Testis (tissue), 3 donors: Measurements from ENCODE around the gene EBF4. TPM values are rescaled to one million over a fixed set of nuclear protein-coding genes. Genes with fewer than 3 reads are reported as not detected.

Experiments
- DNase-seq: peaks from one replicate; pipeline ENCODE4 v3.0.0-alpha.2; 2019
- H3K27ac ChIP-seq, 2 donors: fragments of 200-600 bp; sonication (generic); one replicate each; pipeline ENCODE4 v1.5.1; 2019
- H3K27me3 ChIP-seq: fragments of 200-600 bp; sonication (generic); one replicate; pipeline ENCODE4 v1.5.1; 2019
- H3K36me3 ChIP-seq: fragments of 200-600 bp; sonication (generic); one replicate; pipeline ENCODE4 v1.5.1; 2017; ENCODE audit warnings: low read depth; ENCODE audit errors: missing control alignments
- H3K4me1 ChIP-seq: fragments of 200-600 bp; sonication (generic); one replicate; pipeline ENCODE4 v1.5.1; 2019
- H3K4me3 ChIP-seq, 2 donors: fragments of 200-600 bp; sonication (generic); one replicate each; pipeline ENCODE4 v1.5.1; 2017 to 2019
- H3K9me3 ChIP-seq: fragments of 200-600 bp; sonication (generic); one replicate; pipeline ENCODE4 v1.5.1; 2017
- CTCF ChIP-seq, 3 experiments: fragments of 450-650 bp in 2 of 3; fragments of 200-600 bp in 1 of 3; sonication (generic) in 1 of 3; IDR thresholded peaks; one replicate each; pipeline ENCODE4 v1.5.1; 2016 to 2019; ENCODE audit warnings: antibody characterized with exemption in 3 of 3, mild to moderate bottlenecking in 2 of 3, moderate library complexity in 1 of 3
- POLR2A ChIP-seq: fragments of 450-650 bp; IDR thresholded peaks from one replicate; pipeline ENCODE4 v1.6.1; 2017; ENCODE audit warnings: antibody characterized with exemption, mild to moderate bottlenecking, moderate library complexity
- WGBS, 2 donors: methylation state at CpG; one replicate each; pipeline ENCODE4 v1.1.5; 2018; 5-methylcytosine and 5-hydroxymethylcytosine counted together
- intact Hi-C: fragments of 100-400 bp; cut with DNase I; formaldehyde crosslinking; loops from one replicate; pipeline ENCODE4 v1.15.1; 2023; ENCODE audit warnings: low total_unique reads
- polyA plus RNA-seq: library from polyadenylated mRNA; stranded (reverse); fragments of 350-450 nt; fragmentation: Illumina TruSeq; extraction: RNeasy Lipid Tissue Mini Kit (QIAGEN cat#74804); gene quantifications from one replicate; pipeline ENCODE4 v1.2.3, GENCODE V29; 2014; ENCODE audit warnings: low read depth, low replicate concordance; ENCODE audit not compliant: insufficient read depth
- total RNA-seq, 2 donors: library from RNA; depleted of rRNA; stranded (reverse); fragments of >200 nt; gene quantifications; one replicate each; pipeline ENCODE4 v1.2.3, GENCODE V29; 2016

Gene EBF4
- total and polyA plus RNA-seq, 3 donors from 2014 or later = 6.1 to 14.2 (median 7.4) TPM

- H3K27ac ChIP-seq = no peak overlapping the region
- H3K9me3 ChIP-seq = no peaks in the 10 kb centered on the region
- H3K27me3 ChIP-seq = no peaks in the 10 kb centered on the region
- no peak for DNase-seq
- intact Hi-C loops = no loop called here
- H3K4me1 ChIP-seq = peaks cover 10% of the 10 kb centered on the region
- 88 to 92% methylated on average over 16 to 17 of the region's 17 CpGs for WGBS, 2 donors
- no peak overlapping the region for H3K4me3 ChIP-seq
- TF ChIP-seq CTCF (IDR thresholded peaks at IDR 0.05) = no peak
- no peak for TF ChIP-seq POLR2A
- no peaks in the 10 kb centered on the region for H3K36me3 ChIP-seq
Measured at GRCh38 chr20:2655331-2656116, 37.1 kb upstream of the EBF4 start.

GRCh38 chr20:2656471-2657117 is 36.0 kb upstream of the EBF4 start:
- no peak overlapping the region for H3K27ac ChIP-seq
- TF ChIP-seq POLR2A = no peak
- no peak for TF ChIP-seq CTCF (IDR thresholded peaks at IDR 0.05)
- no peaks in the 10 kb centered on the region for H3K27me3 ChIP-seq
- H3K36me3 ChIP-seq = no peaks in the 10 kb centered on the region
- intact Hi-C loops = no loop called here
- no peak overlapping the region for H3K4me3 ChIP-seq
- no peak for DNase-seq
- H3K4me1 ChIP-seq = peaks cover 10% of the 10 kb centered on the region
- WGBS, 2 donors = 89 to 94% methylated on average over 12 of the region's 12 CpGs
- no peaks in the 10 kb centered on the region for H3K9me3 ChIP-seq

DNA sequence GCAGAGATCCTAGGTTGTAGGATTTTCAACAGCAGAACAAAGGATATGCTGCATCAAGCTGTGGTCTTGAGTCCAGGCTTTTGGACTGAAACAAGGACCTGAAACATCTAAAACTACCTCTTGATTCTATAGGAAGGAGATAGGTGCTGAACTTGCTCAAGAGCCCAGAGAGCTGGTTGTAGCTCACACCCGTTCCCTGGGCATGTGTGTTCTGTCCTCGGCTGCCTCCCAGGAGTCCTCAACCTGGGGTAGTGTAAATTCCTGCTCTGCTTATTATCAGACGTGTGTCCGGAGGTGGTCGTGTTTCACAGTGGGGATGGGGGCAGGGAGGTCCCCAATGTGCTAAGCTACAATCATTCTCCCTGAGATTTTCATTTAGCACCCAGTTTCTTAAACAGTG is 35.3 kb upstream of the EBF4 start:
- no peak for DNase-seq
- no peaks in the 10 kb centered on the region for H3K36me3 ChIP-seq
- TF ChIP-seq POLR2A (no peak), CTCF (IDR thresholded peaks at IDR 0.05) (no peak)
- intact Hi-C loops = no loop called here
- H3K9me3 ChIP-seq = no peaks in the 10 kb centered on the region
- H3K4me3 ChIP-seq = no peak overlapping the region
- no peak overlapping the region for H3K27ac ChIP-seq
- H3K27me3 ChIP-seq = no peaks in the 10 kb centered on the region
- H3K4me1 ChIP-seq = peaks cover 10% of the 10 kb centered on the region
- WGBS, 2 donors = 70 to 81% methylated on average over 5 of the region's 5 CpGs

DNA sequence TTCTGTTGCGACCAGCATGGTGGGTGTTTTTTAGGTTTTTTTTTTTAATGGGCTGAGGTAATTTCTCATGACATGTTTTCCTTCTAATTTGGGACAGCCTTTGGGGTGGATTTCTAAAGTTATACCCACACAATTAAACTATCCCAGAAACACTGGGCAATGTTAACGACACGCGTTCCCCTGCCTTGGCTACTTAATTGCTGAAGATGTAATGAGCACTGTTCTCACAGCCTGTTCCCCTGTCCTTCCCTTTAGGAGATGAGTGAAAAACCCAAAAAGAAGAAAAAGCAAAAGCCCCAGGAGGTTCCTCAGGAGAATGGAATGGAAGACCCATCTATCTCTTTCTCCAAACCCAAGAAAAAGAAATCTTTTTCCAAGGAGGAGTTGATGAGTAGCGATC is 34.9 kb upstream of the EBF4 start:
- no peaks in the 10 kb centered on the region for H3K36me3 ChIP-seq
- DNase-seq = no peak
- H3K4me3 ChIP-seq = no peak overlapping the region
- no peaks in the 10 kb centered on the region for H3K9me3 ChIP-seq
- H3K27me3 ChIP-seq = no peaks in the 10 kb centered on the region
- peaks cover 10% of the 10 kb centered on the region for H3K4me1 ChIP-seq
- 69 to 79% methylated on average over 5 of the region's 5 CpGs for WGBS, 2 donors
- intact Hi-C loops = no loop called here
- TF ChIP-seq POLR2A = no peak
- no peak for TF ChIP-seq CTCF (IDR thresholded peaks at IDR 0.05)
- no peak overlapping the region for H3K27ac ChIP-seq
